GM21737 (cell line): ENCODE results near the gene DLGAP1.

Experiments used
- ATAC-seq: cut with Tn5 transposase; IDR thresholded peaks from one replicate; pipeline ENCODE4 v1.9.1; 2021; ENCODE audit warnings: mild to moderate bottlenecking, moderate library complexity; ENCODE audit not compliant: unreplicated experiment

The DLGAP1 gene

DNA sequence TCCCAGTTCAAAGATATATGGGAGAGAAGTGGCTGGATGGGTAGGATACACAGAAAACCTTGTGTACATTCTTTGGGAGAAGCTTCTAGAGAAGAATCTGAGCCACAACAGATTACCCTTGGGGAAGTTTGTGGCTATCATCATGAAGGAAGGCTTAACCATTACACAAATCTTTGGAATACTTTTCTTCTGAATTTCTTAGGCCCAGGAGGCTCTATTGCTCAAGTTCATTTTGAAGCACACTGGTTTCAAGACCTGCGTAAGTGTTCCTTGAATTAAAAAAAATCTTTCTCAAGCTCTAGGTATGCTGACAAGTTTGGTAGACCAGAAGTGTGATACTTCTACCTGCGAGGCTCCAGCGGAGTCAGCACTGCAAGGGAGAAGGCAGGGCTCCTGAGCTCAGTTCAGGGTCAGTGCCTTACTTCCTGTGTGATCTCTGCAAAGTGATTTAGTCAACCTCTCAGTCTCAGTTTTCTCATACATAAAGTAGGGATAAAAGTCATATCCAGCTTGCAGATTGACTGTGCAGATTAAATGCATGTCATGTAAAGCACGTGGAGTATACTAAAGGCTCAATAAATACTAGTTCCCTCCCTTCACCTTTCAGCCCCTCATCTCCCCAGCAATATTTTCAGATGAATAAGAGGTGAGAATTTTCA, 438.6 kb downstream of the DLGAP1 start:
- no peak for ATAC-seq

DNA sequence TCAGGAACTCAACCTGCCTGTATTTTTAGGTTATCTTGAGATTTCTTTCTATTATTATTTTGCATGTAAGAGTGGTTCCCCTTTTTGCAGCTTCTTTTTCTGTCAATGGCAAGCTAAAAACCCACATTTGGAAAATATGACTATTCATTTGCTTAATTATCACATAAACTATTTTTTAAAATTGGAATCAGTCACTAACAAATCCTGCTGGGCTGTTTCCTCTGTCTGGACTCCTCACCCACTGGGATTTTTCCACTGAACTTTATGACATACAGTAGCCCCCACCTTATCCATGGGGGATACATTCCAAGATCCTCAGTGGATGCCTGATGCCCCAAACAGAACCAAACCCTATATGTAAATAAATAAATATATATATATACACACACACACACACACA, 447.3 kb downstream of the DLGAP1 start:
- no peak for ATAC-seq

DNA sequence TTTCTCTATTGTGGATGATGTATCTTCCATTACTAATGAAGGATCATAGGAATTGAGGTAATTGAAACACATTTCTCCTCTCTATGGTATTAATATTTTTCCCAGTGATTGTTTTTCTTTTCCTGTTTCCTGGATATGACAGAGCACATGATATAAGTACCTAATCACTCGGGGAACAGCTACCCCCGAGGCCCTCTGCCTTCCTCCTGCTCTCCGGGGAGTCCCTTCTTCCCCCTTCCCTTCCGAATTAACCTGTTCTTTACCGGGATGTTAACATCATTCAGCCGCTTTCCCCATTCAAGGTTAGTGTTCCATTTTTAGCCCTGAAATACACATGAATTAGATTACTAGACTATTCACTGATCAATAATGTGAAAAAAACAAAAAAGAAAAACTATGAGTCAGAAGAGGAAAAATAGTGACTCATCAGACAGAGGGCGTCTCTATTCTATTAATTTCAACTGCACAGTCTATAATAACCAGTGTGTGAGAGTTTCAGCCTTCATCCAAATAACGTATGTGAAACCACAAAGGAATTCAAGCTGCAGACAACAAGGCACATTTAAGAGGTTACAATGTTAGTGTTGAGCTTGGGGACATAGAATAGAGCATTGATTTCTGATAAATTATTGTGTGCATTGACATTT, 450.8 kb downstream of the DLGAP1 start:
- no peak for ATAC-seq

DNA sequence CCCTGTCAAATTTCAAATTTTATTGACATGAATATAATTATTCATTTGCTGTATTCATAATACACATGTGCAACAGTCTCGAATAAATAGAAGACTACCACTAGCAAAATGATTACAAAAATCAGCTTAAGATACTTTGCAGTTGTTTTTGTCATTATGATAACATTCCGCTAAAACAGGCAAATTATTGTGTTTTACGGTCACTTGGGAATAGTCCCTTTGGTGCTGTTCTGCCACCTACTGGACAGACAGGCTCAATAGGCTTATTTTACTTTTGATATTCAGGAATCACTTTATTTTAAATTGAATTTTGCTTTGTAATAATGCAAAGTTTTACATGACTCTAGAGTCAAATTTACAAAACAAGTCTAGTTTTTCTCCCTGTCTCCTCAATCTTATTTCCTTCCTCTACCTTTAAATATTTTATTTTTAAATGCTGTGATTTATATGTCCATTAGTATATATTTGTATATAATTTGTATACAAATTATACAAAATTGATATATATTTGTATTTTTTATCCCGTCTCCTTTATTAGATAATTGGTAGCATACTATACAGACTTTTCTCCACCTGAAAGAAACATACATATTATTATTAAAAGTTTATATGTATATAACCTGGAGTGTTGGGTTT, 456.3 kb downstream of the DLGAP1 start:
- no peak for ATAC-seq

DNA sequence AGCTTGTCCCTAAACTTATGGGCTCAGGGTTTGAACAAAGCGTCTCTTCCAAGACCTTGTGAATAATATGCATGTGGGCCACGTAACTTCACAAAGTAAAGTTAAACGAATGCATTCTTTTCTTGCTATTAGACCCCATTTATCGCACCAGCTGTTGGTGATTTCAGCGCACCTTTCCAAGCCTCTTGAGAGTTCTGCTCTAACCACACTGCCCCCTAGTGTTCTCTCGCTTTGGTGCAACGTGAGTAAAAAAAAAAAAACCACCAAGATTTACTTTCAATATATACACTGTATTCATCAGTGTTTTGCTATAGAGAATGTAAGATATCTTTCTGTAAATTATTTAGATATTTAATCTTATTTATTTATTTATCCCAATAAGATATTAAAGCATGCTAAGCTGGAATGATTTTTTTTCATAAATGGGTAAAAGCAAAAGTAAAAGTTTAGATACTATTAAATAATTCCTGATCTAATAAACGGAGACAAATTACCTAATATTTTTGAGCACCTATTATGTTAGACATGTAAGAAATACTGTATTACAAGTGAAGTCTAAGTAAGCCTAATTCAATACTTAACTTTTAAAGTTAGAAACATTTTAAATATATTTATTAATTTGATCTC, 459.5 kb downstream of the DLGAP1 start:
- ATAC-seq = no peak

DNA sequence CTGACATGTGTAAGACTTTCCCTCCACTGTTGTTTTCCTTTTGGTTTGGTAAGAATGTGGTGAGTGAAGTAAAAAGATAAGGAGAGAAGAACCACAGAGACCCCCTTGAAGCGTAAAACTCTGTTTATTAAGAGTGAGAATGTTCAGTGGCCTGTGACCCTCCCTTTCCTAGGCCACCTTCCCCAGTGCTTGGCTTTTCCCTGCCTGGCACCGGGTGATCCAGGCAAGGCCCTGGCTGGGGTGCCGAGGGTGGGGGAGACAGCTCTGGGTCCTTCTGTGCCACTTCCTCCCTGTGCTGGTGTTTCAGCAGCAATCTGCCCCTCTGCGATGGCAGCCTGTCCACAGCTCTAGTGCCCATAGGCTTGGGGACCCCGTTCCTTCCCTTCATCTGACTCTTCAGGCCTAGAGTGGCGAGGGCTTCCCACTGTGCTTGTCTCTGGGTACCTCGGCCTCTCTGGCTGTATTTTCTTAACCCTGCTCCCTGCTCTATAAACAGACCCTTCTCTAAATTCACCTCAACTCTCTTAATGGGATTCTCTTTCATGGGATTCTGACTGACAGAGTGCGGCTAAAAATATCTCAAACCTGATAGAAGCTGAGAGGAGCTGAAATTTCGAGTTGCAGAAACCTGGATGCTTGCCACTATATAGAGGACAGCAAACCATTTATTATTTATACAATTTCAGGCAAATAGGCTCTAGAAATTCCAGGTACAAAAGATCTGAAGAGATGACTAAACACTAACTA, 461.0 kb downstream of the DLGAP1 start:
- no peak for ATAC-seq

DNA sequence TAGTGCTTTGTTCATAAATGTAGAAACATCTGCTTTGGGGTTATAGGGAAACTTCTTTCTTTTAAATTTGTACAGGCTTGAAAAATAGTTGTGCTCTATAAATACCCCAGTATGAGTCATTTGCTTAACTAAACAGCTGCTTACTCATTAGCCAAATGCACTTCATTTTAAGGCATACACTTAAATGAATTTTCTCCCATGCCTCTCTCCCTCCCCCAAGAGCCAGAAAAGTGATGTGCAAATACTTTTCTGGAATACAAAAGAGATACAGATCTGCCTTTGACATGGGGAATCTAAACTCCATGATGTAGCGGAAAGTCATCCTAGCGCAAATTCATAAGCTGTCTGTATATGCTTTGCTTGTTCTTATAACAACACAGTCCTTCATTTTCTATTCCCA, 469.4 kb downstream of the DLGAP1 start:
- no peak for ATAC-seq

DNA sequence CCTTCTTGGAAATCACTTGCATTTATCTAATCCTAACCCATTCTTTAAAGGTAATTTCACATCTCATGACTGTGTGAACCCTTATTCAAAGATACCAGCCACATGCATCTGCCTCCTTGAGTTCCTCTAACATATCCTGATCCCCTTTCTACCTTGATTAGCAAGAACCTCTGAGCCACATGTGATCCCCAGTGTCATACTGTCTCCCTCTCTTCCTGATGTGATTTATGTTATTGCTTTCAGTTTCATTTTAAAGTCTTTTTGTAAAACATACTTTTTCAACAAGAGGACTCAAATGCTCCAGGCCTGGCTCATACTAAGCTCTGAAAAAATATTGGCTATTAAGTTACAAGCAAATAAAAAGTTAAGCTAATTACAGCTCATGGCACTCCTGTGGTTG, 470.1 kb downstream of the DLGAP1 start:
- no peak for ATAC-seq

DNA sequence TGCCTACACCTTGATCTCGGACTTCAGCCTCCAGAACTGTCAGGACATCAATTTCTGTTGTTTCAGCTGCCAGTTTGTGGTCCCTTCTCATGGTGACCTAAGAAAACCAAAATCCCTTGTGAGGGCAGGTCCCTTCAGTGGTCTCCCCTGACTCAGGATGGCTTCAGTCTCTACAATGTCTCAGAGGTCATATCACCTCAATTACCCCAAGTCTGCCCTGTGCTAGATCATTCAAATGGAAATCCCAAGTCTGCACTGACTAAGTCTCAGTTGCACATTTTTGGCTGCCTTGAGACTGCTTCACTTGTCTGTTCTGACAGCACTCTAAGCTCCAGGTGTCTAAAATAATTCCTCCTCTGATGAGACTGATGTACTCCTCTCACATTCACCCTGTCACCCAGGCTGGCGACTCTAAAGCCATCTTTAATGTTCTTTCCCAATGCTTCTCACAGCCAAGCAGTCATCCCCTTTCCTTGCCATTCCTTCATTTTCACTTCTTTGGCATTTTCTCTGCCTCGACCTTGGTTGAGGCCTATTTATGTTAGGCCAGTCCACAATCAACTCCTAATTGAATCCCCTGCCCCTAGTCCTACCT, 470.8 kb downstream of the DLGAP1 start:
- ATAC-seq = no peak

DNA sequence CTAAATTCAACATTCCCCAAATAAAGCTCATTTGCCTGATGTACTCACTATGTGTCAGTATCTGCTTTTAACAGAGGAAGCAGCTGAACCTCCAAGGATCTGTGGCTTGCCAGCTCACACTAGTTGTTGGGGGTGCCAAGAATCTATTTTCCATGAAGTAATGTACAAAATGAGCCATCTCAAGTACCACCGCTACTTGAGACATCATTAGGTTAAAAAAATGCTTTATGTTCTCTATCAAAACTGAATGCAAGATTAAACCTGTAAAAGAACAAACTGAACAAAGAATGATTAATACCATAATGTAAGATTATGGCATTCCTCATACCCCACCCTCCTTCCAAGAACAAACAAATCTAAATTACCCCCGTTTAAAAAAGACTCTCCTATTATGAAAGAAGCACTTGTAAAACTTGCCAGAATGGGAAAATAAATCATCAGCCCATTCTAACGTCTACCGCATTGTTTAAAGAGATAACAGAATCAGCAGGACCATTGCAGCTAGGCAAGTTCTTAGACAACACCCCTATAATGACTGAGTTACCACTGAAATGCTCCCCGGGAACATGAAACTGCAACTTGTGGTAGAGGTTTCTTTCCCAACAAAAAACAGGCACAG, 471.6 kb downstream of the DLGAP1 start:
- ATAC-seq = no peak

DNA sequence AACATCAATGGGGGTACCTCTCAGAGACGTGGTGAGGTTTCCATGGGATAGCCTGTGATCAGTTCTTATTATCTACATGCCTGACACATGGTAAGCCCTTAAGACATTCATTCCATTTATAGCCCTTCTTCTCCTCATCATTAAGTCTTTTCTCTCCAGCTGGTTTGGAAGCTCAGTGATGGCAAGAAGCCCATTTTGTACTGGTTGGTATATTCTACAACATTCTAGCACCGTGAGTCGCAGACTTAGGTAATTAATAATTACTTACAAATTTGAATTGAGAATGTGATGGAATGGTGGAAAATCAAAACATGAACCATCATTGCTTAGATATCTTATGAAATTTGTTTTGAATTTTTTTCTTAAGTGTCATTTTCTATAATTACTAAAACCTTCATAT, 472.6 kb downstream of the DLGAP1 start:
- ATAC-seq = no peak

DNA sequence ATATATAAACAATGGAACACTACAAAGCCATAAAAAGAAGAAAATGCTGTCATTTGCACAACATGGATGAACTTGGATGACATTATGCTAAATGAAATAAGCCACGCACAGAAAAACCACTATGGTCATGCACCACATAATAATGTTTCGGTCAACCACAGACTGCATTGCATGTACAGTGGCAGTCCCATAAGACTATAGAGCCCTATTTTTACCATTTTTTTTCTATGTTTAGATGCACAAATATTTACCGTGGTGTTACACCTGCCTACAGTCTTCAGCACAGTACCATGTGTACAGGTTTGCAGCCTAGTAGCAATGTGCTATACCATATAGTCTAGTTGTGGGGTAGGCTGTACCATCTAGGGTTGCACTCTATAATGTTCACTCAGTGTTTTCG, 476.1 kb downstream of the DLGAP1 start:
- no peak for ATAC-seq

DNA sequence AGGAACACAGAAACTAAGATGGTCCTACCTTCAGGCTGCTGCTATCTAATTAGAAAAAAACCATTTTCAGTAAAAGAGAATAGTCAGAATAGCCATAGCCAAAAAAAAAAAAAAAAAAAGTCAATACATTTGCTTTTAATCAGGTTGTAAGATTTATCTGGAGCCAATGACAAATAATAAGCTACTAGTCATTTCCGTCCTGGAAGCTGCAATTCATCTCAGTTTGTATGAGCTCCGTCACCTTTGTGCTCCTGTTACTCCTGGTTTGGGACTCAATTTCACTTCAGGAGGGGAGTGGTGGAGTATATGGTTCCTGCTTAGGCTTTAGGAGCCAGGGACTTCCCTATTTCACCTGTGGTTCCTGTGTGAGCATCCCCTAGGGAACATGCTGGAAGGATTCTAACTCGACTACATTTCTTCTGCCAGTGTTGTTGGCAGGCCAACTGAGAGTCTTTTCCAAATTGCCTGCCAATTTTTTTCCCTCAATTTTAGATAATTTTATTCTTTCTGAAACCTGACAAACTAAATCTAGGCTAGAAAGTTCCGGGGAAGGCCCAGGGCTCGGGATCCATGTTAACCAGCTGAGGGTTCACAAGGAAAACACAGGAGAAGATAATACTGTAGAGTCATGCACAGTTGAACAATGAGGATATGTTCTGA, 481.8 kb downstream of the DLGAP1 start:
- no peak for ATAC-seq

DNA sequence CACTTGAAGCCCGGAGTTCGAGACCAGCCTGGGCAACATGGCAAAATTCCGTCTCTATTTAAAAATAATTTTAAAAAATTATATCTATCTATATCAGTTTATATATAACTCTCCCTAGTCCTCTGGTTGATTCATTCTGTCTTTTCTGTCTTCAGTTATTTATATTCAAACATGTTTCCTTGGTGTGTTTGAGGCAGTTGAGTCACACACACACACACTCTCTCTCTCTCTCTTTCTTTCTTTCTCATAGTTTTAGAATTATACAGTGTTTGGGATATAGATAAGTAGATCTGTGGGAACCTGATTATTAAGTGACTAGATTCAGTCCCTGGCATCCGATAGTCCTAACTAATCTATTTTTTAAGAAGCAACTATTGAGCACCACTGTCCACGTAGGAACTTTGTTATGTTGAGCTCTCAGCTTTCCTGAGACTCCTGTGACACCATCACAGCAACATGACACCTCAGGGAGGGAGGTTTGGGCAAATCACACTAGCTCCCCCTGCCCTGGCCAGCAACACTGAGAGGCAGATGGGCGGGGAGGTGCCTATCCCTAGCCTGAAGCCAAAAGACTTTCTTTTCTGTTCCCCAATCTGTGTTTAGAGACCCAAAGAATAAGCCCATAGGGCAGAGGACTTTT, 482.7 kb downstream of the DLGAP1 start:
- no peak for ATAC-seq

DNA sequence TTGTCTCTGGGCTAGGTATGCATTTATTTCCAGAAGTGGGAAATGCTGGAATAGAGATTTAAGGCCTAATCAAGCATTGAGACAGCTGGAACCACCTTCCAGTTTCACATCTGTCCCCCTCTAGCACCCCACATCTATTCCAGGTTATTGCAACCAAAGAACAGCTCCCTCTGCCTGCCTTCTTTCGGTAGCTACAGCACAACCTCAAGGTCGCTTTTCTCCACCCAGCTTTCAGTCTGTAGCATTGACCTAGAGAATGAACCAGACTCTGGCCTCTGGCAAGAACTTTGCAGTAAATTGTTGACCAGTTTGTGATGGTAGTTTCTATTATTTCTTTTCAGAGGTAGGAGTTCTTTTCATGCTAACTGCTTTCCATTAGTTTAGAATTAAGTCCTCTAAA, 484.2 kb downstream of the DLGAP1 start:
- no peak for ATAC-seq

DNA sequence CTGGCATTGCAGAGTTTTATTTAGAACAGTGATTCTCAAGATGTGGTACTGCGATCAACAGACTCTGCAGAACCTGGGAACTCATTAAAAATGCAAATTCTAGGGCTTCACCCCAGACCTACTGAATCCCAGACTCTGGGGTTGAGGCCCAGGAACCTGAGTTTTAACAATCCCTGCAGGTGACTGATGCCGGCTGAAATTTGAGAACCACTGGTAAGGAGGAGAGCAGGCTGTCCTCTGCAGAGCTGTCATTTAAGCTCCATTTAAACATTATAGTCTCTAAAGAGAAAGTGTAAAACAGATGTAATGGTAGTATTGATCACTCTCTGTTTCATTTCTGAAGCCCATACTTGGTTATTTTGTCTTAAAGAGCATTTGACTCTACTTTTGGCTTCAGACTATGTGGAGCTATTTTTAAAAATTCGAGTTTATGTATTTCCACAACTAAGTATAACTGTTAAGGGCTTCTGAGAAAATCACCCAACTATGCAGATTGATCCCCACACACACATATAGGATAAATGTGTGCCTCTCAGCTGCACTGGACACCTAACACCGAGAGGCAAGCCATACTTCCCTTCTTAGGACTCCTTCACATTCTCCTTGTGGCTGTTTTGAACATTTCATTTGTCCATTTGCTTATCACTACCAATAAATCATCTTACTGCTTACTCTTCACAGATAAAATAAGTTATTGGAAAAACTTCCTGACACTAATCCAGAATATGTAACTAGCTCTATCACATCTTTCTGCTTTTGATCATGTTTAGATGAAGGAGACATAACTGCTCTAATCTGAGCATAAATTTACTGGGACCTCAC, 487.5 kb downstream of the DLGAP1 start:
- ATAC-seq = no peak

DNA sequence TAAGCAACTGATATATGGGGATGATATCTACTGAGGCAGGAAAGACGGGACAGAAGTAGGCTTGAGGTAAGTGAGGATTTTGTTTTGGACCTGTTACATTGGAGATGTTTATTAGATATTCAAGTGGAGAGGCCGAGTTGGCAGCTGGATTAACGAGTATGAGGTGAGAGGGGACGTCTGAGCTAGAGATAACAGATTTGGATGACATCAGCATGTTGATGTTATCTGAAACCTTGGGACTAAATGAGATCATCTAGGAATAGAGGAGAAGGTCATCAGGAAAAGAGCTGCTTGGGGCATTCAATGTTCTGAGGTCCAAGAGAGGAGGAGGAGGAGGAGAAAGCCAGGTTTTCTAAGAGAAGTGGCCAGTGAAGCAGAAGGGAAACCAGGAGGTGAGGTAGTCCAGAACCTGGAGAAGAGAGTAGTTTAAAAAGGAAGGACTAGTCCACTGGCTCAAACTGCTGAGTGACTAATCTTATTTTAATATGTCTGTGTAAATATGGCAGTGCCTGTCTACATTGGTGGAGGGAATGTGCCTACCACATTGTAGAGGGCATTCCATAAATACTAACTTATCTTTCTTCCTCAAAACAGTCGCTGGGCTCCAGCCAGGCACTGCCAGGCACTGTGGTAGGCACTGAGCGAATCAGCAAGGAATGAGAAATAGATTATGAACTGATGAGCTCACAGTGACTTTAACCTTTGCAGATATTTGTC, 488.3 kb downstream of the DLGAP1 start:
- ATAC-seq = no peak

DNA sequence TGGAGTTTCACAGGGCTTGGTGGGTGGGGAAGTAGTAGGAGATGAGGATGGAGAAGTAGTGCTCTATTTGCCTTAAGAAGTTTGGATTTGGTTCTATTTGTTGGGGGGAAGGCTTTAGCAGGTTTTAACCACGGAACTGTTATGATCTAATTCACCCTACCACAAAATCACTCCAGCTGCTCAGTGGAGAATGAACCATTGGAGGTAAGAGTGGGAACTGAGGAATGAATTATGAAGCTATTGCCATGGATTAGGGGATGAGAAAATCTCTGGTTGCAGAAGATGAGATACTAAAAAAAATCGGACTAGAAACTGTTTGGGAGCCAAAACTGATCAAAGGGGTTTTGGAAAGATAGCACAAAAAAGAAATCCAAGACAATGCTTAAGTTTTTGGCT, 488.9 kb downstream of the DLGAP1 start:
- ATAC-seq = no peak
